Midbrain (tissue), 1 donor: ENCODE measurements around the gene TAOK2.

Source experiments
- DNase-seq: peaks from one replicate; lab custom pipeline; 2025; lab: John Stamatoyannopoulos, UW

TAOK2 gene

DNA sequence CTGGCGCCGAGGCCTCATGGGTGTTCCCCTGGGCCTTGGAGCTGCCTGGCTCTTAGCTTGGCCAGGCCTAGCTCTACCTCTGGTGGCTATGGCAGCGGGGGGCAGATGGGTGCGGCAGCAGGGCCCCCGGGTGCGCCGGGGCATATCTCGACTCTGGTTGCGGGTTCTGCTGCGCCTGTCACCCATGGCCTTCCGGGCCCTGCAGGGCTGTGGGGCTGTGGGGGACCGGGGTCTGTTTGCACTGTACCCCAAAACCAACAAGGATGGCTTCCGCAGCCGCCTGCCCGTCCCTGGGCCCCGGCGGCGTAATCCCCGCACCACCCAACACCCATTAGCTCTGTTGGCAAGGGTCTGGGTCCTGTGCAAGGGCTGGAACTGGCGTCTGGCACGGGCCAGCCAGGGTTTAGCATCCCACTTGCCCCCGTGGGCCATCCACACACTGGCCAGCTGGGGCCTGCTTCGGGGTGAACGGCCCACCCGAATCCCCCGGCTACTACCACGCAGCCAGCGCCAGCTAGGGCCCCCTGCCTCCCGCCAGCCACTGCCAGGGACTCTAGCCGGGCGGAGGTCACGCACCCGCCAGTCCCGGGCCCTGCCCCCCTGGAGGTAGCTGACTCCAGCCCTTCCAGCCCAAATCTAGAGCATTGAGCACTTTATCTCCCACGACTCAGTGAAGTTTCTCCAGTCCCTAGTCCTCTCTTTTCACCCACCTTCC, 13.9 kb downstream of the TAOK2 start:
- DNase-seq: no peak

DNA sequence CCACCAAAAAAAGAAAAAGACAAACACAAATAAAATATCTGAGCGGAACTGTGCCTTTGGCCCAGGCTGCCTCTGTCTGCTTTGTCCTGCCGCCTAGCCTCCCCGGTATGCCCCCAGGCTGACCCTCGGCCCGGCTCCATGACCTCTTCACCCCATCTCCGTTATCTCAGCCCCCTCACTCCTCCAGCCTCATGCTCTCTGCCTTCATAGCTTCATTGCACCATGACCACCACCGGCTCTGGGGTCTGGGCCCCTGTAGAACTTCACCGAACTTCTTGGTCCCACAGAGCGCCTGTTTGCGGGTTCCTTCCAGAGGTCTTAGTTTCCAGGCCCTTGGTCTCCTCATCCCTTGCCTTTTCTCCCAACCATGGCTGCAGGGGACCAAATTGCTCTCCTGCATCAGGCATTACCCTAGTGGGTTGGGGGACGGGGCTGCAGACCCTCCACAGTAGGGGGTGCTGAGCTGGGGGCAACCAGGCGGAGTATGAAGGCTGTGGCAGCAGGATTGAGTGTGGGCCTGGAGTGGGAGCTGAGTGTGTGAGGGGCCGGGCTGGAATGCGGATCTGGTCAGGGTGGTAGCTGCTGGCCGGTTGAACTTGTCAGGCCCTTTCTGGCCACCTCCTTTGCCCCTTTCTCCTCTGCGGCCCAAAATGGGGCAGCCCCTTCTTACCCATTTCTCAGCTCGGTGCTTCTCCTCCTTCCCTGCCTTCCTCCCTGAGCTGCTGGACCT, 14.8 kb downstream of the TAOK2 start:
- no peak for DNase-seq

DNA sequence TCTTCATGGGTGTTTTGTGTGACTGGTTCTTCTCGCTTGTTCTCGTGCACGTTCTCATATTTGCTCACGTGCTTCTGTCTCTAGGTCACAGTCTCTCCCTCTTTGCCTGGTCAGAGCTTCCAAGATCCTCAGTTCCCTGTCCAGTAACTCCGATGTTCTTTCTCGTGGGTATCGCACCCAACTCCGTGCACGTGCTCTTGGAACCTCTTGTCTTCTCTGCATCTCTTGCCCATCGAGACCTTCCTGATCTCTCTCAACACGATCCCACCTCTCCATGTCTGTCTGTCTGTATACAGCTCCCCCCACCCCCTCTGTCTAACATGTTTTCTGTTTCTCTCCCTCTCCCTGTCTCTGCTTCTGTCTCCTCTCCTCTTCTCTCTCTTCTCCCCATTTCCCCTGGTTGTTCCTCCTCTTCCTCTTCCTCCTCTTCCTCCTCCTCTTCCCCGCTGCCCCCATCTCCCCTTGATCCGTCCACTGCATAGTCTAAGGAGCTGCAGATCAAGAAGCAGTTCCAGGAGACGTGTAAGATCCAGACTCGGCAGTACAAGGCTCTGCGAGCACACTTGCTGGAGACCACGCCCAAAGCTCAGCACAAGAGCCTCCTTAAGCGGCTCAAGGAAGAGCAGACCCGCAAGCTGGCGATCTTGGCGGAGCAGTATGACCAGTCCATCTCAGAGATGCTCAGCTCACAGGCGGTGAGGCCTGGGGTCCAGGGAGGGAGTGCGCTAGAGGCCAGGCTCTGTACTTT, 15.6 kb downstream of the TAOK2 start:
- DNase-seq: no peak

DNA sequence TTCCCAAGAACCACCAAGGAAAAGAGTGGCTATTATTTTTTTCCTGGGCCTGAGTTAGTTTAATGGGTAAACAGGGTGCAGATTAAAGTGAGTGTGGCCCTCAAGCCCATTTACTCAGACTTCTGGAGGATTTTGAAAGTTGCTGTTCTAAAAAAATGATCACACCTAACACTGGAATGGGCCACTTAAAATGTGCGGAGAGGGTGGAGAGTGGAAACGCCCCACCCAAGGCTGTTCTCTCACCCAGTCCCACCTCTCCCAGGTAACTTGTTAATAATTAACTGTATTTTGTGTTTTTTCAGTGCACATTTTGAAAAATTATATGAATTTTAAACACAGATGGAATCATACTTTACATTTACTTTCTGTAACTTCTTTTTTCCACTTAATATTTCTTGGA, 16.4 kb downstream of the TAOK2 start:
- no peak for DNase-seq

DNA sequence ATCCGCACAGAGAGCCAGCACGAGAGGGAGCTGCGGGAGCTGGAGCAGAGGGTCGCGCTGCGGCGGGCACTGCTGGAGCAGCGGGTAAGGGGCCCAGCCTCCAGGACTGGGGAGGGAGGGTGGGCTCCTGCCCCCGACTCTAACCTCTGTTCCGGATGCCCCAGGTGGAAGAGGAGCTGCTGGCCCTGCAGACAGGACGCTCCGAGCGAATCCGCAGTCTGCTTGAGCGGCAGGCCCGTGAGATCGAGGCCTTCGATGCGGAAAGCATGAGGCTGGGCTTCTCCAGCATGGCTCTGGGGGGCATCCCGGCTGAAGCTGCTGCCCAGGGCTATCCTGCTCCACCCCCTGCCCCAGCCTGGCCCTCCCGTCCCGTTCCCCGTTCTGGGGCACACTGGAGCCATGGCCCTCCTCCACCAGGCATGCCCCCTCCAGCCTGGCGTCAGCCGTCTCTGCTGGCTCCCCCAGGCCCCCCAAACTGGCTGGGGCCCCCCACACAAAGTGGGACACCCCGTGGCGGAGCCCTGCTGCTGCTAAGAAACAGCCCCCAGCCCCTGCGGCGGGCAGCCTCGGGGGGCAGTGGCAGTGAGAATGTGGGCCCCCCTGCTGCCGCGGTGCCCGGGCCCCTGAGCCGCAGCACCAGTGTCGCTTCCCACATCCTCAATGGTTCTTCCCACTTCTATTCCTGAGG, 17.4 kb downstream of the TAOK2 start:
- DNase-seq: no peak

DNA sequence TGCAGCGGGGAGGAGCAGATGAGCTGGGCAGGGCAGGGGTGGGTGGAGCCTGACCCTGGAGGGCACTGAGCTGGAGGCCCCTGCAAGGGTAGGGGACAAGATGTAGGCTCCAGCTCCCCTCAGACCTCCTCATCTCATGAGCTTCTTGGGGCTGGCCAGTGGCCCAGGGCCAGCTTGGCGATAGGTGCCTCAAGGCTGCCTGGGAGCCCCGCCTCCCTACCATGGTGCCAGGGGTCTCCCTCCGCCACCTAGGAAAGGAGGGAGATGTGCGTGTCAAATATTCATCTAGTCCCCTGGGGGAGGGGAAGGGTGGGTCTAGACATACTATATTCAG, 17.9 kb downstream of the TAOK2 start:
- DNase-seq: no peak

DNA sequence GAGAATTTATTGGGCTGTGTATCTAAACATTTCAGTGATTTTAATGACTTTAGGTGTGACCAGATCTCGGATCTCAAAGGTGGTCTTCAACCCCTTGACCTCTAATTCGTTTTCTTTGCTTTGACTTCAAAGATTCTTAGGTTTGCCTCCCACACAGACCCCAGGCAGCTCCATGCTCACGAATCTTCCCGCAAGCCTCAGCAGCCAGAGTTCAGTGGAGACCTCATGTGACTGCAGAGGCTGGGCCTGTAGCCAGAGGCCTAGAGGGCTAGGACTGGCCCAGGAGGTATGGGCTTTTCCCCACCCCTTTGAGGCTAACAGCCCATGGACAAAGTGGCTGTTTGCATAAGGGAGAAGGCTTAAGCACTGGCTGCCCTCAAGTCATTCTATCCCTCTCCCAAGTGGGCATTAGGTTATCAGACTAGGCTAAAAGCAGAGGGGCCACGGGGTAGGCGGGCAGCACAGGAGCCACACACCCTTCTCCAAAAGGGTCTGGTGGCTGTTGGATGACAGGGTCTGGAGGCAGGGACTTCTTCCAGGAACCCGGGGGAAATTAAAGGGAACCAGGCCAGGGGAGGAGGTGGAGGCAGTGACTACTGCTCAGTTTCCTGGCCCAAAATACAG, 18.8 kb downstream of the TAOK2 start:
- no peak for DNase-seq

DNA sequence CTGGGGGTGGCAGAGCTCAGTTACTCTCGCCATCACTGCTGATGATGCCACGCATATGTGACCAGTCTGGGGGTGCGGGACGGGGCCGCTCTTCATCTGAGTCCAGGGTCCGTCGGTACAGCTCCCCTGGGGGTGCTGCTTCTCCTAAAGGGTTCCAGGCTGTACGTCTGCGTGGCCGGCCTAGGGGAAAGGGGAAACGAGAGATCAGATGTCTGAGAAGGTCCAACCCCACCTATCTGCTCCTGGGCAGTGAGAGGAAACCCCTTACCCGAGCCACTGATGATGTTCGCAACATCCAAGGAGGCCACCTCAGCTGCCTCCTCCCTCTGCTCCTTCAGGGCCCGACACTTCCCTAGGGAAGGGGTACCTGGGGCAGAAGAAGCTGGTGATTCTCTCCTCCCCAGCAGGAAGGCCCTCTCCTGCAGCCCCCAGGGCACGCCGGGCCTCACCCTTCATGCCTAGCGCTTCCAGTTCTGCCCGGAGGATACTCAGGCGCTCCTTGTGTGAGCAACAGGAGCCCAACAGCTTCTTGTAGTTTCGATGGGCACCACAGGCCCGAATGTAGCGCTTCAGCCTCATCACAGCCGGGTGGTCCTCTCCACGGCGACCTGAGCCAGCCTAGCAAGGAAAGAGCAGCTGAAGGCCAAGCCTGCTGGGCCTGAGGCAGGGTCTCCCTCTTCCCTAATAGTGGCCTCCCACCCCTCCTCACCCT, 19.7 kb downstream of the TAOK2 start:
- no peak for DNase-seq

DNA sequence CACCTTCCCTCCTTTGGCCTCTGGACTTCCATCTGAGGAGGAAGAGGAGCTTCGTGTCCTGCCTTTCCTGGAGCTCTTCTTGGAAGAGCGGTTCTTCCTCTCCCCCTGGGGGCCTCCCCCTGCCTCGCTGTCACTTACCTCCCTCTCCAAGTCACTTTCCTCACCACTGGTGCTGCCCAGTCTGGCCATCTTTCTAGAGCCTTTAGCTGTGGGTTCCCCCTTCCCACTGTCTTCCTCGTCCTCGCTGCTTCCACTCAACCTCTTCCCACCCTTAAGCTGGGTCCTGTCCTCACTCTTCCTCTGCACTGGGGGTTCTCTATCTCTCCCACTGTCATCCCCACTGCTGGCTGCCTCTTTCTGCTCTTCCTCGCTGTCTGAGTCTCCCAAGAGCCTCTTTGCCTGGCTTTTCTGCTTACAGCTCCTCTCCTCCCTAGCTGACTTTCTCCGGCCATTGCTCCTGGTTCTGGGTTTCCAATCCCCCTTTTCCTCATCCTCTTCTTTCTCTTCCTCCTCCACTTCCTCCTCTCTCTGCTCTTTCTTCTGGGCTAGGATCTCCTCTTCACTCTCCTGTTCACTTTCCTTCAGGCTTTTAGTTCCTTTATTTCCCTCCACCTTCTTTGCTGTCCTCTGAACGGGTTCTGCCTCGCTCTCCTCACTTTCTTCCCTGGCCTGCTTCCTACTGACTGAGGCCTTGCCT, 20.4 kb downstream of the TAOK2 start:
- no peak for DNase-seq

DNA sequence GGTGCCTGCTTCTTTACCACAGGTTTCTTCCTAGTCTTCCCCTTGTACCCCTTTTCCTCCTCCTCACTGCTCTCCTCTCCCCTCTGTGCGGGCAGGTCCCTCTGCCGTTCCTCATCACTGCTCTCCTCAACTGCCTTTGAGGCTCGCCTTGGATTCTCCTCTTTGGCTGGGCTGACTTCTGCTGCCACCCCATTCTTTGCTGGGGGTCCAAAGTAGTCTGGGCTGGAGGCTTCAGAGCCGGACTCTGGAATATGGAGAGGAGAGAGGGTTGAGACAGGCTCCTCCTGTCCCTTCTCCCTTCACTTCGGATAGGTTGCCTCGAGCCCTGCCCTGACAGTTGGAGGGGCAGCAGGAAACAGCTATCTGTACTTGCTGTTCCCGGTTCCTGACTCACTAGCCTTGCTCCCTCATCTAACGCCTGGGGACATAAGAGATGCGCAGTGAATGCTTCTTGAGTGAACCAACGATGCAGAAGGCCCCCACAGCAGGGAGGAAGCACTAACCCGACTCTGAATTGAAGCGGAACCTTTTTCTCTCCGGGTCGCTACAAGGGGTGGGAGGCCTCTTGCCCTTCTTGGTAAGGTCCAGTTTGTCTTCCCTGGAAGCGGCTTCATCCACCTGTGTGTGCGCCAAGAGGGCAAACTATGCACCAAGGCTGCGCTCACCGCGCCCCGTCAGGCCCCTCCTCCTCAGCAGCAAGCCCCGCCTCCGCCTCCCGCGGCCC, 21.1 kb downstream of the TAOK2 start:
- no peak for DNase-seq

DNA sequence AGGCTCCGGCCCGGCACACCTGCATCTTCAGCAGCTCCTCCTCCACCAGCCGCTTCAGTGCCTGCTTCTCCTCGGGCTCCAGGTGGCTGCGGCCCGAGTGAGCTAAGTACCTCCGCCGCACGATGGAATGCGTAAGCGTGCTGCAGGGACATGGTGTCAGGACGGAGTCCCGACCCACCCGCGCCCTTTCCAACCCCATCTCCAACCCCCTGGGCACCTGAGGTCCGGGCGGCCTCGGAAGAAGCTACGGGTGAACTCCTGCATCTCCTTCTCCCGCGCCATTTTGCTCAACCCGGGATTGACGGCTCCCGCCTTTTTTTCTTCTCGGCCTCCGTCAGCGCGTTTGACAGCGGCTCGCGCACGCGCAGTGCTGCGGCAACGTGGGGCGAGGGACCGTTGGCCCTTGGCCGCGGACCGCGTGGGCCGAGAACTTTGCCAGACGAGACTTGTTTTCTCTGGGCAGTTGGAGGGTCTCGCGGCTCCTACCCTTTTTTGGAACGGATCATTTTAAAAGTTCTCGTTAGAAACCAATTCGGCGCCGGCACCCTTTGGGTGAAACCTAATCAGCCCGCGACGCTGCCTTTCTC, 21.7 kb downstream of the TAOK2 start, which contains the start of gene HIRIP3:
TSS of gene HIRIP3 (minus strand) at position 294 of the 587 bp plus-strand sequence. CDS start at position 282, 12 bp downstream.
- DNase-seq: peak; percentile 87

DNA sequence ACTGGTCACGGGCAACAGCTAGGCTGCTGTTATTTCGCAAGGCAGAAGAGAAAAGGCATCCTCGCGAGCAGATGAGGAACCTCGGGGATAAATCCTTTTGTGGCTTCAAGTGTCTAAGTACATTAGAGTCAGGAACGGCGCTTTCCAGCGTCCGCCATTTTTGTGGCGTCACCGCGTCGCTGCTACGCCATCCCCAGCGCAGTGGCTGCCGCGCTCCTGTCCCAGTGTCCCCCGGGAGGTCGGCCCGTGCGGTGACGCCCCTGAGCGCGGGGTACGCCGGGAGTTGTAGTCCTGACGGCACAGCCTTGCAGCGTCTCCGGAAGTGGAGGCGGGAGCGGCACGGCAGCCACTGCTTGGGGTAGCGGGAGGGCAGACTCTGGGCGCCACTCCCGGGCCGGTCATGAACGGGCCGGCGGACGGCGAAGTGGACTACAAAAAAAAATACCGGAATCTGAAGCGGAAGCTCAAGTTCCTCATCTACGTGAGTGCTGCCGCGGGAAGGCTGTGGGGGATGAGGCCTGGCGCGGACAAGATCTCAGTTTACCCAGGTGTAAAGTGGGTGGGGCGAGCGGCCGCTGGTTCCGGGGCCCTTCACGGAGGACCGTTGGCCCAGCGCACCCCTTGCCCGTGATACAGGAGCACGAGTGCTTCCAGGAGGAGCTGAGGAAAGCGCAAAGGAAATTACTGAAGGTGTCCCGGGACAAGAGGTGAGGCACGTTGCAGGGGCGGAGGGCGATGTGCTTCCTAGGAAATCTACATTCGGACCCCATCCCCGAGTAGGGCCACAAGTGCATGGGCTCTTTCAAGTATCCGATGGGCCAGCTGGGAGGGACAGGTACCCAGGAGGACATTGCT, 22.5 kb downstream of the TAOK2 start, which contains the start of gene INO80E:
TSS of gene INO80E (plus strand) at position 331 of the 855 bp plus-strand sequence. CDS start at position 401, 70 bp downstream.
- DNase-seq: peak; percentile 99

DNA sequence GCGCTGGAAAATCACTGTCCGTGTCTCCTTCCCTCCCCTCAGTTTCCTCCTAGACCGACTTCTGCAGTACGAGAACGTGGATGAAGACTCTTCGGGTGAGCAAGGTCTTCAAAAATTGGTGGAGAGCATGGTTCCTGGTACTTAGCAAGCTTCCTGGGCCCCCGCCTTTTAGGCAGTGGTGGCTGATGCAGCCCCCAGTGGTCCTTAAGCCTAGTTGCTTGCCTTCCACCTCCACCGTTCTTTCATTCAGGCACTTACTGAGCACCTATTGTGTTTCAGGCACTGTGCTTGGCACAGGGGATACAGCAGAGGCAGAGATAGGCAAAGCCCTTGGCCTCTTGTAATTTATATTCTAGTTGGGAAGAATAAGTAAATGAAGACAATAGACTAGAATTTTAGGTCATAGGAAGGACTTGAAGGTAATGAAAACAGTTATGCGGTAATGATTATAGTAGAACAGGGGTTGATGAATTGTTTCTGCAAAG, 23.1 kb downstream of the TAOK2 start:
- DNase-seq: no peak

DNA sequence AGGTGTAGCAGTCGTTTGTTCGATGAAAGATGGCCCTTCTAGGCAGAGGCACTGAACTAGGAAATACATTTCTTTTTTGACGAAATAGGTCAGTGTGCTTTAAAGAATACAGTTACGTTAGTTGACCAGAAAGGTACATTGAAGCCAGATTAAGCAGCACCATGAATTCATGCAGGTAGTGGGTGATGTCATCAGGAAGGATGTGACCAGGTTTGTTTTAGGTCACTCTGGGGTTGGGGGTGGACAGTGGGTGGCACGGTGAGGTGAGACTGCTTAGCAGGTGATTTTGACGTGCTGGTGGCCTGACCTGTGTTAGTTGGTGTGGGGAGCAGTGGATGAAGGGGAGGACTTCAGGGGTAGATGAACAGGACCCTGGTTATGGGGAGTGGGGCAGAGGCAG, 25.9 kb downstream of the TAOK2 start:
- DNase-seq: no peak

DNA sequence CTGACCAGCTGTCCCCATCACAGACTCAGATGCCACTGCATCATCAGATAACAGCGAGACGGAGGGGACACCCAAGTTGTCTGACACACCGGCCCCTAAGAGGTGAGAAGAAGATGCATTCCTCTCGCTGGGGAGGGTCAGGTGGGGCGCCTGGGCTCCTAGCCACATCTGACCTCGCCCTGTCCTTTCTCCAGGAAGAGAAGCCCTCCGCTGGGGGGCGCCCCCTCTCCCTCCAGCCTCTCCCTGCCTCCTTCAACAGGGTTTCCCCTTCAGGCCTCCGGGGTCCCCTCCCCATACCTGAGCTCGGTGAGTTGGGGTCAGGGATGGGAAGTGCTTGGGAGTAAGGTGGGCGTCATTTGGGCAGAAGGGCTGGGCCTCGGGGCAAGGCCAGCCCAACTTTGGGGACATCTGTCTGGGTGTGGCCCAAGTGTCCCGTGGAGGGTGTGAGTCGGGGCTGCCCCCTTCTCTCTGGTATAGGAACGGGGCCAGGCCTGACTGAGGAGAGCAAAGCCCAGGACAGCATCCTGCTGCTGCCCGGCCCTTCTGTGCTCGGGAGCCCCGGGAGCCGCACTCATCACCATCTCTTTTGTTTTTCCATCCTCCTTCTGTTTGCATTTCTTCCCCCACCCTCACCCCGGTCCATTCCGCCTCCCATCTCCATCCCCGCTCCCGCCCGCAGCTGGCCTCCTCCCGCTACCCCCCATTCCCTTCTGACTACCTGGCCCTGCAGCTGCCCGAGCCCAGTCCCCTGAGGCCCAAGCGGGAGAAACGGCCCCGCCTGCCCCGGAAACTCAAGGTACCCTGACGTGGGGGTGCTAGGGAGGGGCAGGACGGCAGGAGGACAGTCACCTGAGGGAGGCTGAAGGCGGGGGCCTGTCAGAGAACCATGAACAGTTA, 27.3 kb downstream of the TAOK2 start:
- DNase-seq: no peak

DNA sequence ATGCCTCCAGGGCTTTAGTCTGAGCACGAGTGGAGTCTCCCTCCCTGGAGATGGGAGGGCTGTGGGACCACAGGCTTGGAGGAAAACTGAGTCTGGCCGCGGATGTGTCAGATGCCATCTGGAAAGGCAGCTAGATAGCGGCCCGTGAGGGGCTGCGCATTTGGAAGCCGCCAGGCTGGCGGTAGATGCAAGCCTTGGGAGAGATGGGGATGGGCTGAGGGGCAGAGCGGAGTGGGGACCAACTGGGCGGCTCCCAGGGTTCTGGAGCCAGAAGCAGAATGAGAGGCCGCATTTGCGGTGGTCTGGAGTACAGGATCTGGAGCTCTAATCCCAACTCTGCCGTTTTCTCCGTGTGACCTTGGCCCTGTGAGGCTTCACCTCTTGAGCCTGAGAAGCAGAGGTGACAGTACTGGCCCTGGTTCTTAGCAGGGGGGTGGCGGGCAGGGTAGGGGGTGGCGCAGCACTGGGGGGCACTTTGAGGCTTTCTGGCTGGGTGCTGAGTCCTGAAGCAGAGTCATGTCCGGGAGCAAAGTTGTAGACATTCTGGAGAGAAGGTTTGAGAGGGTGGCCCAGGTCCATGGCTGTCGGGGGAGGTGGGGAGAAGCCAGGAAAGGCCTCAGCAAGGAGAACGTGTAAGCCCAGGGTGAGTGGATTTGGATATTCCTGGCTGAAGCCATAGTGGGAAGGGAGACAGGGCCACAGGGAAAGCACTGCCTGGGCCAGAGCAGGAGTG, 29.1 kb downstream of the TAOK2 start:
- DNase-seq: no peak
